Measurements from ENCODE around the gene NACC1. TPM values are rescaled to one million over a fixed set of nuclear protein-coding genes. Genes with fewer than 3 reads are reported as not detected.

The NACC1 gene
- total and polyA plus RNA-seq, 2 of the 13 experiments (the other 11 are each of a cell fraction or from before 2014, with no cell fraction given): 31.8 to 42.3 TPM

GRCh38 chr19:13101590-13102415 is 16.3 kb upstream of the NACC1 start (continued):
- TF ChIP-seq ZNF333 (CRISPR knock-in tag; IDR thresholded peaks at IDR 0.05; ENCODE audit: borderline replicate concordance) (no peak), ZFAT (CRISPR knock-in tag; conservative IDR thresholded peaks at IDR 0.05) (no peak), AKAP8 (CRISPR knock-in tag; IDR thresholded peaks at IDR 0.05) (no peak), SAFB2 (CRISPR knock-in tag; IDR thresholded peaks at IDR 0.05; ENCODE audit: borderline replicate concordance, low read depth) (no peak), CEBPB (IDR thresholded peaks at IDR 0.05; ENCODE audit: borderline replicate concordance, low read depth, low read length) (peak; percentile 45; the same call in 1 of the 2 replicates), RORA (CRISPR knock-in tag; IDR thresholded peaks at IDR 0.05) (no peak), NFAT5 (CRISPR knock-in tag; IDR thresholded peaks at IDR 0.05) (no peak), REPIN1 (CRISPR knock-in tag; IDR thresholded peaks at IDR 0.05; ENCODE audit: borderline replicate concordance, low read depth) (no peak), HMG20B (CRISPR knock-in tag; conservative IDR thresholded peaks at IDR 0.05) (no peak), ZKSCAN8 (CRISPR knock-in tag; IDR thresholded peaks at IDR 0.05; ENCODE audit: borderline replicate concordance) (no peak), HNRNPLL (IDR thresholded peaks at IDR 0.05; ENCODE audit: low read depth, low read length, poor library complexity, severe bottlenecking) (no peak), MEF2D (CRISPR knock-in tag; IDR thresholded peaks at IDR 0.05) (no peak), HNF4A (CRISPR knock-in tag; IDR thresholded peaks at IDR 0.05) (peak; percentile 89), SRSF9 (IDR thresholded peaks at IDR 0.05; ENCODE audit: borderline replicate concordance, insufficient read depth, low read depth, low read length, poor library complexity, severe bottlenecking) (no peak), ZNF709 (CRISPR knock-in tag; IDR thresholded peaks at IDR 0.05) (no peak), ZNF362 (CRISPR knock-in tag; IDR thresholded peaks at IDR 0.05; ENCODE audit: borderline replicate concordance) (no peak), AGO1 (IDR thresholded peaks at IDR 0.05; ENCODE audit: low read depth, low read length, poor library complexity, severe bottlenecking) (no peak), ZNF605 (CRISPR knock-in tag; IDR thresholded peaks at IDR 0.05) (no peak), EP300 (IDR thresholded peaks at IDR 0.05; ENCODE audit: low read depth in 2 of 2, low read length in 2 of 2) (no peak), EP300 (CRISPR knock-in tag; IDR thresholded peaks at IDR 0.05; ENCODE audit: borderline replicate concordance) (no peak), RBM22 (optimal IDR thresholded peaks at IDR 0.05; ENCODE audit: low read length) (no peak), NFYB (CRISPR knock-in tag; IDR thresholded peaks at IDR 0.05) (no peak), NCOA2 (CRISPR knock-in tag; IDR thresholded peaks at IDR 0.05) (0 out of 2 replicates have a peak, but pooled peaks have one; percentile 14), ARNT (IDR thresholded peaks at IDR 0.05) (no peak)

Measured in HepG2 (cell line).